ENCODE results near the gene MEGF6.

Gene MEGF6

GRCh38 chr1:3468236-3469103, 142.8 kb downstream of the MEGF6 start:
- Histone ChIP-seq H3K27ac (ENCODE audit: insufficient read depth, low read depth, low read length, poor library complexity, severe bottlenecking) (no peak overlapping the region), H3K9me3 (ENCODE audit: control insufficient read depth, low read length) (no peaks in the 10 kb centered on the region), H3K36me3 (ENCODE audit: control insufficient read depth, insufficient read depth, low read length) (no peaks in the 10 kb centered on the region), H3K27me3 (ENCODE audit: control insufficient read depth, insufficient read depth, low read length, poor library complexity, severe bottlenecking) (no peaks in the 10 kb centered on the region), H3K4me1 (ENCODE audit: control insufficient read depth, insufficient read depth, low read length) (peaks cover 21% of the 10 kb centered on the region), H3K4me3 (ENCODE audit: insufficient read depth, low read depth, low read length) (no peak overlapping the region)
- 89% methylated on average over 34 of the region's 34 CpGs for WGBS, 2 experiments

GRCh38 chr1:3467096-3468036, 143.9 kb downstream of the MEGF6 start:
- H3K4me3 ChIP-seq (ENCODE audit: insufficient read depth, low read depth, low read length) = no peak overlapping the region
- H3K4me1 ChIP-seq (ENCODE audit: control insufficient read depth, insufficient read depth, low read length) = peaks cover 19% of the 10 kb centered on the region
- 92 to 94% methylated on average over 35 of the region's 35 CpGs for WGBS, 2 experiments
- H3K9me3 ChIP-seq (ENCODE audit: control insufficient read depth, low read length) = no peaks in the 10 kb centered on the region
- no peaks in the 10 kb centered on the region for H3K27me3 ChIP-seq (ENCODE audit: control insufficient read depth, insufficient read depth, low read length, poor library complexity, severe bottlenecking)
- no peaks in the 10 kb centered on the region for H3K36me3 ChIP-seq (ENCODE audit: control insufficient read depth, insufficient read depth, low read length)
- no peak overlapping the region for H3K27ac ChIP-seq (ENCODE audit: insufficient read depth, low read depth, low read length, poor library complexity, severe bottlenecking)

GRCh38 chr1:3466366-3467075, 144.8 kb downstream of the MEGF6 start:
- Histone ChIP-seq H3K4me3 (ENCODE audit: insufficient read depth, low read depth, low read length) (no peak overlapping the region), H3K27ac (ENCODE audit: insufficient read depth, low read depth, low read length, poor library complexity, severe bottlenecking) (no peak overlapping the region), H3K9me3 (ENCODE audit: control insufficient read depth, low read length) (no peaks in the 10 kb centered on the region), H3K27me3 (ENCODE audit: control insufficient read depth, insufficient read depth, low read length, poor library complexity, severe bottlenecking) (no peaks in the 10 kb centered on the region), H3K36me3 (ENCODE audit: control insufficient read depth, insufficient read depth, low read length) (no peaks in the 10 kb centered on the region), H3K4me1 (ENCODE audit: control insufficient read depth, insufficient read depth, low read length) (peaks cover 11% of the 10 kb centered on the region)
- WGBS, 2 experiments = 93 to 95% methylated on average over 16 of the region's 16 CpGs

GRCh38 chr1:3465935-3466321, 145.4 kb downstream of the MEGF6 start:
- 89 to 90% methylated on average over 17 of the region's 17 CpGs for WGBS, 2 experiments
- Histone ChIP-seq H3K9me3 (ENCODE audit: control insufficient read depth, low read length) (no peaks in the 10 kb centered on the region), H3K4me1 (ENCODE audit: control insufficient read depth, insufficient read depth, low read length) (peaks cover 5% of the 10 kb centered on the region)

GRCh38 chr1:3465091-3465934, 146.0 kb downstream of the MEGF6 start:
- no peaks in the 10 kb centered on the region for H3K9me3 ChIP-seq (ENCODE audit: control insufficient read depth, low read length)
- no peaks in the 10 kb centered on the region for H3K36me3 ChIP-seq (ENCODE audit: control insufficient read depth, insufficient read depth, low read length)
- H3K27me3 ChIP-seq (ENCODE audit: control insufficient read depth, insufficient read depth, low read length, poor library complexity, severe bottlenecking) = no peaks in the 10 kb centered on the region
- H3K27ac ChIP-seq (ENCODE audit: insufficient read depth, low read depth, low read length, poor library complexity, severe bottlenecking) = no peak overlapping the region
- H3K4me3 ChIP-seq (ENCODE audit: insufficient read depth, low read depth, low read length) = no peak overlapping the region
- WGBS, 2 experiments = 90 to 91% methylated on average over 28 of the region's 28 CpGs
- H3K4me1 ChIP-seq (ENCODE audit: control insufficient read depth, insufficient read depth, low read length) = no peaks in the 10 kb centered on the region

More at GRCh38 chr1:3465935-3466321, 145.4 kb downstream of the MEGF6 start:
- Histone ChIP-seq H3K4me3 (ENCODE audit: insufficient read depth, low read depth, low read length) (no peak overlapping the region), H3K27ac (ENCODE audit: insufficient read depth, low read depth, low read length, poor library complexity, severe bottlenecking) (no peak overlapping the region), H3K36me3 (ENCODE audit: control insufficient read depth, insufficient read depth, low read length) (no peaks in the 10 kb centered on the region), H3K27me3 (ENCODE audit: control insufficient read depth, insufficient read depth, low read length, poor library complexity, severe bottlenecking) (no peaks in the 10 kb centered on the region)

- Histone ChIP-seq H3K4me1 (ENCODE audit: control insufficient read depth, insufficient read depth, low read length) (no peaks in the 10 kb centered on the region), H3K4me3 (ENCODE audit: insufficient read depth, low read depth, low read length) (no peak overlapping the region), H3K27ac (ENCODE audit: insufficient read depth, low read depth, low read length, poor library complexity, severe bottlenecking) (no peak overlapping the region), H3K36me3 (ENCODE audit: control insufficient read depth, insufficient read depth, low read length) (no peaks in the 10 kb centered on the region), H3K9me3 (ENCODE audit: control insufficient read depth, low read length) (no peaks in the 10 kb centered on the region), H3K27me3 (ENCODE audit: control insufficient read depth, insufficient read depth, low read length, poor library complexity, severe bottlenecking) (no peaks in the 10 kb centered on the region)
- WGBS, 2 experiments = 95 to 96% methylated on average over 11 of the region's 11 CpGs
Observed at GRCh38 chr1:3464649-3465025, 146.7 kb downstream of the MEGF6 start.

- Histone ChIP-seq H3K27ac (ENCODE audit: insufficient read depth, low read depth, low read length, poor library complexity, severe bottlenecking) (no peak overlapping the region), H3K9me3 (ENCODE audit: control insufficient read depth, low read length) (no peaks in the 10 kb centered on the region), H3K27me3 (ENCODE audit: control insufficient read depth, insufficient read depth, low read length, poor library complexity, severe bottlenecking) (no peaks in the 10 kb centered on the region), H3K4me3 (ENCODE audit: insufficient read depth, low read depth, low read length) (no peak overlapping the region), H3K4me1 (ENCODE audit: control insufficient read depth, insufficient read depth, low read length) (no peaks in the 10 kb centered on the region), H3K36me3 (ENCODE audit: control insufficient read depth, insufficient read depth, low read length) (no peaks in the 10 kb centered on the region)
- 92 to 93% methylated on average over 21 of the region's 21 CpGs for WGBS, 2 experiments
Observed at GRCh38 chr1:3463891-3464648, 147.2 kb downstream of the MEGF6 start.

- H3K4me3 ChIP-seq (ENCODE audit: insufficient read depth, low read depth, low read length) = no peak overlapping the region
- H3K4me1 ChIP-seq (ENCODE audit: control insufficient read depth, insufficient read depth, low read length) = no peaks in the 10 kb centered on the region
- H3K9me3 ChIP-seq (ENCODE audit: control insufficient read depth, low read length) = no peaks in the 10 kb centered on the region
- no peaks in the 10 kb centered on the region for H3K36me3 ChIP-seq (ENCODE audit: control insufficient read depth, insufficient read depth, low read length)
- H3K27ac ChIP-seq (ENCODE audit: insufficient read depth, low read depth, low read length, poor library complexity, severe bottlenecking) = no peak overlapping the region
- no peaks in the 10 kb centered on the region for H3K27me3 ChIP-seq (ENCODE audit: control insufficient read depth, insufficient read depth, low read length, poor library complexity, severe bottlenecking)
- 93 to 97% methylated on average over 20 of the region's 20 CpGs for WGBS, 2 experiments
Observed at GRCh38 chr1:3463408-3463863, 147.9 kb downstream of the MEGF6 start.

GRCh38 chr1:3463013-3463385, 148.3 kb downstream of the MEGF6 start:
- no peaks in the 10 kb centered on the region for H3K27me3 ChIP-seq (ENCODE audit: control insufficient read depth, insufficient read depth, low read length, poor library complexity, severe bottlenecking)
- no peak overlapping the region for H3K4me3 ChIP-seq (ENCODE audit: insufficient read depth, low read depth, low read length)
- no peaks in the 10 kb centered on the region for H3K36me3 ChIP-seq (ENCODE audit: control insufficient read depth, insufficient read depth, low read length)
- WGBS, 2 experiments = 94% methylated on average over 22 of the region's 22 CpGs
- no peak overlapping the region for H3K27ac ChIP-seq (ENCODE audit: insufficient read depth, low read depth, low read length, poor library complexity, severe bottlenecking)
- H3K4me1 ChIP-seq (ENCODE audit: control insufficient read depth, insufficient read depth, low read length) = no peaks in the 10 kb centered on the region
- no peaks in the 10 kb centered on the region for H3K9me3 ChIP-seq (ENCODE audit: control insufficient read depth, low read length)

Measured in ectodermal cell (in vitro differentiated cells).